Retinal pigment epithelial cell (primary cell): ENCODE measurements around the gene PI4KB.

Experiments
- DNase-seq: peaks from one replicate; pipeline ENCODE4 v3.0.0-alpha.2; 2010; ENCODE audit warnings: low read depth
- H3K4me3 ChIP-seq: 2 replicates; pipeline ENCODE4 v1.5.1; 2011; ENCODE audit warnings: mild to moderate bottlenecking, low read length, control low read depth, moderate library complexity
- CTCF ChIP-seq: conservative IDR thresholded peaks from 2 replicates; pipeline ENCODE4 v1.5.1; 2011; ENCODE audit warnings: low read depth, low read length, control low read depth, inconsistent platforms

Gene PI4KB

GRCh38 chr1:151273924-151274466 lies 53.2 kb downstream of the PI4KB start:
- TF ChIP-seq CTCF = no peak
- DNase-seq = no peak
- H3K4me3 ChIP-seq = no peak overlapping the region

DNA sequence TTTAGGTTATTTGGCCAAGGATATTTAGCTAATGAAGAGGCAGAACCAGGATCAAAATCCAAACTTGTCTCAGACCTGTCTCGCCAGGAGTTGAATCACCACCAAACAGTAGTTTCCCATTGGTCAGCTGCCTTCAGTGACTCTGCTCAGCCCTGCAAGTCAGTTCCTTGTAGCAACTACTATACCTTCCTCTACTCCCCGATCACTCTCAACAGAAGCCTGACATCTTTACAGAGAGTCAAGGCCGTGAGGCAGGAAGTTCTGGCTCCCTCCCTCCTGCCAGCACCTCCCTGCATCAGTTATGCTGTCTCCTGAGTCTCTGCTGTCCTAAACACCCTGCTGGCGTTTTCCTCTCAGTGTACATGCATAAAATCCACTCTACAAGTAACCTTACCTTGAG lies 59.5 kb downstream of the PI4KB start:
- no peak overlapping the region for H3K4me3 ChIP-seq
- no peak for DNase-seq
- TF ChIP-seq CTCF = no peak

GRCh38 chr1:151266821-151267220 lies 60.4 kb downstream of the PI4KB start:
- TF ChIP-seq CTCF = no peak
- no peak overlapping the region for H3K4me3 ChIP-seq
- DNase-seq = no peak

- no peak for DNase-seq
- H3K4me3 ChIP-seq = no peak overlapping the region
- no peak for TF ChIP-seq CTCF
Observed at GRCh38 chr1:151266315-151266714, 60.9 kb downstream of the PI4KB start.

GRCh38 chr1:151265446-151266236 lies 61.6 kb downstream of the PI4KB start:
- DNase-seq = no peak
- no peak for TF ChIP-seq CTCF
- H3K4me3 ChIP-seq = no peak overlapping the region

- no peak for TF ChIP-seq CTCF
- no peak overlapping the region for H3K4me3 ChIP-seq
- no peak for DNase-seq
Observed at GRCh38 chr1:151259351-151259750, 67.9 kb downstream of the PI4KB start.

DNA sequence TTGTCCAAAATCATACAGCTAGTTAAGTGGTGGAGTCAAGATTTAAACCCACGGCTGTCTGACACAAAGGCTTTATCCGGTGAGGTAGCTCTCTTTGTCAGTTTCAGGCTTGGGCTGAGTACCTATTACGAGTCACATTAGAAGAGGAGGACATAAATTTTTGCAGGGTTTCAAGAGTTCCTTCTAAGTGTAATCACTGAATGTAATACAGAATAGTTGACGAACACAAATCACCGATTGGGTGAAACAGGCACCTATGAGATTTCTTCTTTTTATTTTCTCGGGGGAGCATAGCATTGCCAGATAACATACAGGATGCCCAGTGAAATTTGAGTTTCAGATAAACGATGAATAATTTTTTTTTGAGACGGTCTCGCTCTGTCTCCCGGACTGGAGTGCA lies 71.8 kb downstream of the PI4KB start:
- TF ChIP-seq CTCF = no peak
- DNase-seq = no peak
- H3K4me3 ChIP-seq = peak overlapping the region; percentile 98
